ENCODE results near the gene ZNF446.
A peak's percentile ranks its signal among the peaks of the same experiment; 100 is the strongest.
"Not testable (repeated sequence)": the region's sequence is repeated elsewhere in the genome, so short reads cannot be mapped to it uniquely, and the experiment has no call there.

The ZNF446 gene

DNA sequence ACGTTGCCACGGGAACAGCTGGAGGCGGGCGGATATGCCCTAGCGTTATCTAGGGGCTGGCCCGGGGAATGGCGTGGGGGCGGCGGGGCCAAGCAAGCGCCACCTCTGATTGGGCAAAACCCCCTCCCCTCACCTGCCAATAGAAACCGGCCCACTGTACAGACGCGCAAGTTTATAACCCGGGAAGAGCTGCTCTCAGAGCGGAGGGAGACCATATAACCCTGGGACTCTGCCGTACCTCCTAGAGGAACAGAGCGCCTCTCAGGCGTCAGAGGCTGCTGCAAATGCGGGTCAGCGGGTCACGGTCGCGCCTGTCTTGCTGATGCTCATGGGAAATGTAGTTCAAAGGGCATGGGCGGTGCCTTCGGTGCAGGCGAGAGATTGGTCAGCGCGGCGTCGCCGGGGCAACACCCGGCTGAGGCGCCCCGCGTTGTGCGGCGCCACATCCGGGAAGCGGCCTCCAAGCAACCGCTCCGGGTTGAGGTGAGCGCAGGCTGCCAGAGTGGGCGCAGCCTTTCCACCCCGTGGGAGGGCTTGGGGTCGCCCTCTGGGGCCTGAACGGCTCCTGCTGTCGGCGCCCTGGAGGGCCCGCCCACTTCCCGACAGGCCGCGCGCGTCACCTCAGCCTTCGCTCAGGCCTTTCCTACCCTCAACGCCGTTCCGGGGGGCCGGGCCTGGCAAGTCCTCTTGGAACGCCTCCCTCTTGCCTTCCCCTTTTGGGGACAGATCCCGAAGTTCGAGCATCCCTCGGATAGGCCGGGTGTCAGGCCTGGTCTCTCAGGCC lies at the start of gene ZNF446:
TSS of gene ZNF446 (plus strand) at position 639 of the 784 bp plus-strand sequence. CDS start 867 bp downstream, outside the sequence.
- peak; percentile 89 to 96 for DNase-seq

DNA sequence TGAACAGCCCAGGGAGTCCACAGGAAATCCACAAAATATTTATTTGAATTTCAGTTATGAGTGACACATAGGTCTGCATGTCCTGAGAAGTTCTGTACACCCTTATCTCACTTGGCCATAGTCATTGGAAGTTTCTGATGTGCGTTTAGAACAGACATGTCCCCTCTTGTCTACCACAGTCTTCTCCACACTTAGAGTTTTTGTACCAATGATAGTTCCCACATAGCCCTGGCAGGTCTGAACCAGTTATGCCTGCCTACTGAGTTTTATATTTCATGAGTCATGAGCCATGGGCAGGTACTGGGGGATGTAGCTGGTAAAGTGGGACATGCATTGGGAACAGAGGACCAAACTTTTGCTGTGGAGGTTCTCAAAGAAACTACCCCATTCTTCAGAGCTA lies 47.5 kb upstream of the ZNF446 start:
- DNase-seq = no peak

- no peak for DNase-seq
These were observed 46.4 kb upstream of the ZNF446 start for GRCh38 chr19:58429745-58430144.

DNA sequence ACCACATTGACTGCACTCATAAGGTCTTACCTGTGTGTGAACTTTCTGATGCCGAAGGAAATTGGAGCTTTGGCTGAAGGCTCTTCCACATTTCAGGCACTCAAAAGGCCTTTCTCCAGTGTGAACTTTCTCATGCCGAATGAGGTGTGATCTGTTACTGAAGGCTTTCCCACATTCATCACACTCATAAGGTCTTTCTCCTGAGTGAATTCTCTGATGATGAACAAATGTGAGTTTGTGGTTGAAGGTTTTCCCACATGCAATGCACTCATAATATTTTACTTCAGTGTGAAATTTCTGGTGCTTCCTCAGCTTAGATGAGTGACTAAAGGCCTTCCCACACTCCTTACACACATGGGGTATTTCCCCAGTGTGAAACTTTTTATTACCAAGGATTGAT lies 41.9 kb upstream of the ZNF446 start:
- no peak for DNase-seq

DNA sequence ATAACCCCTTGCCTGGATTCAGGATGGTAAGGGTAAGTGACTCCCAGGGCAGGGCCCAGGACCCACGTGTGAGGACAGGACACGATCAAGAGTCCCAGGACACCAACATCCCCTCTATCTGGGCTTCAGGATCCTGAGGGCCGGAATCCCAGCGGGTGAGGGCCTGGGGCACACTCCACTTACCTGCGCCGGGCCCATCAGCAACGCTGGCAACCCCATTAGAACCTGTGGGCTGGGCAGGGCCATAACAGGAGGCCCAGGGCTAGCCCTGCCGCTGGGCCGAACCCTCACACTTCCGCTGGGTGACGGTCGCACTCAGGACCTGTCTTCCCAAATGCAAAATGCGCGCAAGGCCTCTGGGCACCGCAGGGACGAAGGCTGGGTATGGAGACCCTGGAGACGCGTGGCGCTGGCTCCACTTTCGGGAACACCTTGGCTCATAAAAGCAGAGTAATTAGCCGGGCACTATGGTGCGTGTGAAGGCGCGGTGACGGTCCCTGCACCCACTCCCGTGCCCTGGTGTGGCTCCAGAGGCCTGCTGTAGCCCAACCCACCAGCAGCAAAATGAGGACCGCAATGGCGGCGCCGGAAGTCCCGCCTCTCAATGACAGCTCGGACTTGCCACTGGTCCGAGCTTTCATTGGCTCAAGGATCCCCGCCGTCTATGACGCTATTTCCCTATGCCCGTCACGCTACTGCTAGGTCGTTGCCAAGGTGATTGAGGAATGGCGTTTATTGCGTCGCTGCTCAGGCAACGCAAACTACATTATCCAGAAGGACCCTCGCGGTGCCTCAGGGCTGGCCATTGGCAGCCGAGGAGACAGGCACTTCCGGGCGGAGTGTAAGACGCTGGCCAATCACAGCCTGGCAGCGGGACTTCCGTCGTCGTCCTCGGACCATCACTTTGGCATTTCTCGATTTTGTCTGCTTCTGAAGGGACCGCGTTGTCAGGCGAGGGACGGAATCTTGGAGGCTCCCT lies 36.3 kb upstream of the ZNF446 start, which contains the start of gene ZNF132:
TSS of gene ZNF132 (minus strand) at position 578 of the 979 bp plus-strand sequence. CDS start at position 246, 332 bp downstream.
- DNase-seq = peak; percentile 10 to 62

GRCh38 chr19:58440556-58440955 lies 35.6 kb upstream of the ZNF446 start:
- no peak for DNase-seq

- not testable (repeated sequence) for DNase-seq
These were observed 33.2 kb upstream of the ZNF446 start for GRCh38 chr19:58442986-58443385.

DNA sequence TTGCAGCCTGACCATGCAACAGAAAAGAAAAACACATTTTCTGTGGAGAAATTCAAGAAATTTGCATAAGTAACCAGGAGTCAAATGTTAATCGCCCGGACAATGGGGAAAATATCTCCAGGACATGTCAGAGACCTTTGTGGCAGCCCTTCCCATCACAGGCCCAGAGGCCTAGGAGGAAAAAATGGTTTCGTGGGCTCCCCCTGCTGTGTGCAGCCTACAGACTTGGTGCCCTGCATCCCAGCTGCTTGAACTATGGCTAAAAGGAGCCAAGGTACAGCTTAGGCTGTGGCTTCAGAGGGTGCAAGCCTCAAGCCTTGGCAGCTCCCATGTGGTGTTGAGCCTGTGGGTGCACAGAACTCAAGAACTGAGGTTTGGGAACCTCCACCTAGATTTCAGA lies 27.3 kb upstream of the ZNF446 start:
- not testable (repeated sequence) for DNase-seq

DNA sequence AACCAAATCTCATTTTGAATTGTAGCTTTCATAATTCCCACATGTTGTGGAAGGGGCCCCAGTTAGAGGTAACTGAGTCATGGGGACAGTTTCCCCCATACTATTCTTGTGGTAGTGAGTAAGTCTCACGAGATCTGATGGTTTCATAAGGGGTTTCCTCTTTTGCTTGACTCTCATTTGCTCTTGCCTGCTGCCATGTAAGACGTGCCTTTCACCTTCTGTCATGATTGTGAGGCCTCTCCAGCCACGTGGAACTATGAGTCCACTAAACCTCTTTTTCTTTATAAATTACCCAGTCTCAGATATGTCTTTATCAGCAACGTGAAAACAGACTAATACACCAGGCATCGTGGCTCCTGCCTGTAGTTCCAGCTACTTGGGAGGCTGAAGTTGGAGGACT lies 26.2 kb upstream of the ZNF446 start:
- not testable (repeated sequence) for DNase-seq

- peak in 1 of 2 experiments; percentile 29 for DNase-seq
These were observed 25.2 kb upstream of the ZNF446 start for GRCh38 chr19:58450856-58451357.

- DNase-seq = peak; percentile 94 to 98
These were observed 24.6 kb upstream of the ZNF446 start, which contains the start of gene ZNF324B for GRCh38 chr19:58451358-58452101. TSS of gene ZNF324B (plus strand) at chr19:58451622. CDS start at chr19:58453702, 2,080 bp downstream.

DNA sequence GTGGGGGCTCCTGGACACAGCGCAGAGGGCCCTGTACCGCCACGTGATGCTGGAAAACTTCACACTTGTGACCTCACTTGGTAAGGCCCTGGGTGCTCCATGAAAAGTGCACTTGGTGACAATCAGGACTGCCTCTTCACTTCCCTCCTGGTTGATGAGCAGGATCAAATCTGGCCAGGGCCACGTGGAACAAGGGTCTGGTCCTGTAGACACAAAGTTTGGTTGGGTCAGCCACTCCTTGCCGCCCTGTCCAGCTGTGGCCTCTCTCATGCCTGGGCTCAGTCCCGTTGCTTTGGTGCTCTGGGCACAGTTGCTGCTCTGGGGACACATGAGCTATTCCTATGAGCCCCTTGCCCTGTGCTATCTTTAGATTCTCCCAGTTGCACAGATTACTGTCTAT lies 22.4 kb upstream of the ZNF446 start:
- DNase-seq = no peak

DNA sequence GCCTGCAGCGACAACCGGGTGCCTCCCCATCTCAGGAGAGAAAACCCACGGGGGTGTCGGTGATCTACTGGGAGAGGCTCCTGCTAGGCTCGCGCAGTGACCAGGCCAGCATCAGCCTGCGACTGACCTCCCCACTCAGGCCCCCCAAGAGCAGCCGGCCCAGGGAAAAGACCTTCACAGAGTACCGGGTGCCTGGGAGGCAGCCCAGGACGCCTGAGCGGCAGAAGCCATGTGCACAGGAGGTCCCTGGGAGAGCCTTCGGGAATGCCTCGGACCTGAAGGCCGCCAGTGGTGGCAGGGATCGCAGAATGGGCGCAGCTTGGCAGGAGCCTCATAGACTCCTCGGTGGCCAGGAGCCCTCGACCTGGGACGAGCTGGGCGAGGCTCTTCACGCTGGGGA lies 20.8 kb upstream of the ZNF446 start:
- no peak for DNase-seq

DNA sequence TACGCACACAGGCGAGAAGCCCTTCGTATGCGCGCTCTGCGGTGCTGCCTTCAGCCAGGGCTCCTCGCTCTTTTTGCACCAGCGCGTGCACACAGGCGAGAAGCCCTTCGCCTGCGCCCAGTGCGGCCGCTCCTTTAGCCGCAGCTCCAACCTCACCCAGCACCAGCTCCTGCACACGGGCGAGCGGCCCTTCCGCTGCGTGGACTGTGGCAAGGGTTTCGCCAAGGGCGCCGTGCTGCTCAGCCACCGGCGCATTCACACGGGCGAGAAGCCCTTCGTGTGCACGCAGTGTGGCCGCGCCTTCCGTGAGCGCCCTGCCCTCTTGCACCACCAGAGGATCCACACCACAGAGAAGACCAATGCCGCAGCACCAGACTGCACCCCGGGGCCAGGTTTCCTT lies 20.0 kb upstream of the ZNF446 start:
- no peak for DNase-seq

DNA sequence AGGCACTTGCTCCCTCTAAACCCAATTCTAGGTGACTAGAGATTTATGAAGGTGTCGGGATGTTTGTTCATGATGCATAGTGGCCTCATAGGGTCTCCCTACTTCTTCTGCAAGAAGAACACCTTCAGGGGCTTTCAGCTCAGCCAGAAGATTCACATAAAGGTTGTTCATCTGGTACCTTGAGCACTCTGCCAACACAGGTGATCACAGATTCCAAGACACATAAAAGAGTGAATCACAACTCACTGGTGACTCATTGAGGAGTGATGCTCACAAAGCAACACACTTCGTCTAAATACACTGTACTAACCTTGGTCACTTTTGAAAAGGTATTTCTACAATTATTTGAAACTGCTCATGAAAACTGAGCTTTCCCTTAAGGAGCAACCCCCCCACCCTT lies 16.1 kb upstream of the ZNF446 start:
- DNase-seq = no peak

- peak in 1 of 2 experiments; percentile 63 for DNase-seq
These were observed 9.9 kb upstream of the ZNF446 start for GRCh38 chr19:58466089-58466759.

GRCh38 chr19:58466760-58467589 lies 9.2 kb upstream of the ZNF446 start, which contains the start of gene ZNF324:
TSS of gene ZNF324 (plus strand) at chr19:58467080. CDS start at chr19:58469186, 2,106 bp downstream.
- peak; percentile 93 to 99 for DNase-seq

DNA sequence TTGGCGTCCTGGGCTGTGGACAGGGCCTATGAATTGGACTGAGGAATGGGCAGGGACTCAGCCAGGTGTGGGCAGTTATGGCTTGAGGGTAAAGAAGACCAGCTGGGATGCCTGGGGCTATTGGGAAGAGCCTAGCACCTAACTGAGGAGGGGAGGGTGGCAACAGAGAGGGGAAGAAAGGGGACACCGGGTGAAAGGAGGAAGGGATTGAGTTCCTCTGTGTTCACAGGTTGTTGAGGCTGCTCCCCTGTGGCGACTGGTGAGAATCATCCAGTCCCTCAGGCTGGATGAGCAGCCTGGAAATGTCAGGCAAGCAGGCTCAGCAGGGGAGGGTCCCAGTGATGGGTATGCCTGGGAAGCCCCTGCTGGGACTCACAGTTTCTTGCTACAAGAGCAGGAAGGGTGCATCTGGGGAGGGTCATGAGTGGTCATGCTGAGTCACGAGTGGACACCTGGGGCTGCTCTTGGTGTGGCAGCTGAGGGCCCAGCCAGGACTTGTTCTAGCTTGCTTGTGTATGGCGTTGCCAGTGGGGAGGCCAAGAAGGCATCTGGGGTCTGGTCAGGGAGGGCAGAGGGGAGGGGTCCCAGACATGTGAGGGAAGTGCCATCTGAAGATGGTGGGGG lies 7.8 kb upstream of the ZNF446 start:
- no peak for DNase-seq

DNA sequence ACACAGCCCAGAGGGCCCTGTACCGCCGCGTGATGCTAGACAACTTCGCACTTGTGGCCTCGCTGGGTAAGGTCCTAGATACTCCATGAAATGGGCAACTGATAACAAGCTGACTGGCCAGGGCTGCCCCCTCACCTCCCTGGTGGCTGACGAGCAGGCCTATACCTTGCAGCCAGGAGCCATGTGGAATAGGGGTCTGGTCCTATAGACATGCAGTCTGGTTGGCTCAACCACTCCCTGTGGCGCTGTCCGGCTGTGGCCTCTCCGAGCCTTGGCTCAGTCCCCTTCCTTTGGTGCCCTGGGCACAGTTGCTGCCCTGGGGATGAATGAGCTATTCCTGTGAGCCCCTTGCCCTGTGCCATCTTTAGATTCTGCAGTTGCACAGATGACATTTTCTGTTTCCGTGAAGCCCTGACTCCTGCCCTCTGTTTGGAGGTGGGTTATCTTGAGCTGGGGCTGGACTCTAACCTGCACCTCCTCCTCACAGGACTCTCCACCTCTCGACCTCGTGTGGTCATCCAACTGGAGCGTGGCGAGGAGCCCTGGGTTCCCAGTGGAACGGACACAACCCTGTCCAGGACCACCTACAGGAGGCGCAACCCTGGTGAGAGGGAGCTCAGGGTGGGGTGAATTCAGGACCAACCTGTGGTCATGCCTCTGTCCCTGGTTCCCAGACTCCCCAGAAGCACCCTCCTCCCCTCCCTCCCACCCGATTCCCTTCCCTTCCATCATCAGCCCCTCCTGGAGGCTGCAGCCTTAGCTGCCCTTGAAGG lies 6.7 kb upstream of the ZNF446 start:
- DNase-seq = no peak

Data from NCI-H446 (cell line).